ENCODE measurements around the gene ARMC9.

The ARMC9 gene

GRCh38 chr2:231323316-231323715, 124.9 kb downstream of the ARMC9 start:
- TF ChIP-seq CTCF (IDR thresholded peaks at IDR 0.05; ENCODE audit: low read depth, low read length), result no peak
- in situ Hi-C loops (cut with HindIII; ENCODE audit: low sequenced_read_pairs), result no loop called here
- no peak for DNase-seq (ENCODE audit: low read depth, low spot score)

GRCh38 chr2:231325826-231326225, 127.4 kb downstream of the ARMC9 start:
- TF ChIP-seq CTCF (IDR thresholded peaks at IDR 0.05; ENCODE audit: low read depth, low read length), result no peak
- DNase-seq (ENCODE audit: low read depth, low spot score), result no peak
- H3K4me3 ChIP-seq (ENCODE audit: low read depth, low read length), result no peak overlapping the region
- in situ Hi-C loops (cut with HindIII; ENCODE audit: low sequenced_read_pairs), result no loop called here

More at GRCh38 chr2:231323316-231323715, 124.9 kb downstream of the ARMC9 start:
- no peak overlapping the region for H3K4me3 ChIP-seq (ENCODE audit: low read depth, low read length)

GRCh38 chr2:231326404-231326803, 128.0 kb downstream of the ARMC9 start:
- in situ Hi-C loops (cut with HindIII; ENCODE audit: low sequenced_read_pairs), result no loop called here
- no peak for TF ChIP-seq CTCF (IDR thresholded peaks at IDR 0.05; ENCODE audit: low read depth, low read length)
- no peak overlapping the region for H3K4me3 ChIP-seq (ENCODE audit: low read depth, low read length)
- DNase-seq (ENCODE audit: low read depth, low spot score), result no peak

- in situ Hi-C loops (cut with HindIII; ENCODE audit: low sequenced_read_pairs), result no loop called here
- no peak for TF ChIP-seq CTCF (IDR thresholded peaks at IDR 0.05; ENCODE audit: low read depth, low read length)
- H3K4me3 ChIP-seq (ENCODE audit: low read depth, low read length), result no peak overlapping the region
- DNase-seq (ENCODE audit: low read depth, low spot score), result no peak
Observed at GRCh38 chr2:231330311-231330710, 131.9 kb downstream of the ARMC9 start.

- H3K4me3 ChIP-seq (ENCODE audit: low read depth, low read length), result no peak overlapping the region
- DNase-seq (ENCODE audit: low read depth, low spot score), result no peak
- no peak for TF ChIP-seq CTCF (IDR thresholded peaks at IDR 0.05; ENCODE audit: low read depth, low read length)
- in situ Hi-C loops (cut with HindIII; ENCODE audit: low sequenced_read_pairs), result no loop called here
Observed at GRCh38 chr2:231331533-231331932, 133.1 kb downstream of the ARMC9 start.

- in situ Hi-C loops (cut with HindIII; ENCODE audit: low sequenced_read_pairs), result no loop called here
- DNase-seq (ENCODE audit: low read depth, low spot score), result peak; percentile 8
- TF ChIP-seq CTCF (IDR thresholded peaks at IDR 0.05; ENCODE audit: low read depth, low read length), result no peak
Observed at GRCh38 chr2:231332388-231332787, 134.0 kb downstream of the ARMC9 start.

More at GRCh38 chr2:231332388-231332787, 134.0 kb downstream of the ARMC9 start:
- H3K4me3 ChIP-seq (ENCODE audit: low read depth, low read length), result no peak overlapping the region
